Esophagus mucosa (tissue), 1 donor: ENCODE data around the gene OGFOD2. TPM values are rescaled to one million over a fixed set of nuclear protein-coding genes. Genes with fewer than 3 reads are reported as not detected.

Experiments
- ATAC-seq: fragments of 200-7000 bp; cut with Tn5 transposase; one replicate; pipeline ENCODE4 v1.9.1; 2020
- total RNA-seq: library from RNA; stranded (reverse); gene quantifications from one replicate; pipeline ENCODE4 v1.2.4, GENCODE V29; 2023
- donor health status: DM: yes; HTN: yes; CAD: no.

The OGFOD2 gene
- total RNA-seq, 1 donor from 2014 or later = 14.7 TPM

DNA sequence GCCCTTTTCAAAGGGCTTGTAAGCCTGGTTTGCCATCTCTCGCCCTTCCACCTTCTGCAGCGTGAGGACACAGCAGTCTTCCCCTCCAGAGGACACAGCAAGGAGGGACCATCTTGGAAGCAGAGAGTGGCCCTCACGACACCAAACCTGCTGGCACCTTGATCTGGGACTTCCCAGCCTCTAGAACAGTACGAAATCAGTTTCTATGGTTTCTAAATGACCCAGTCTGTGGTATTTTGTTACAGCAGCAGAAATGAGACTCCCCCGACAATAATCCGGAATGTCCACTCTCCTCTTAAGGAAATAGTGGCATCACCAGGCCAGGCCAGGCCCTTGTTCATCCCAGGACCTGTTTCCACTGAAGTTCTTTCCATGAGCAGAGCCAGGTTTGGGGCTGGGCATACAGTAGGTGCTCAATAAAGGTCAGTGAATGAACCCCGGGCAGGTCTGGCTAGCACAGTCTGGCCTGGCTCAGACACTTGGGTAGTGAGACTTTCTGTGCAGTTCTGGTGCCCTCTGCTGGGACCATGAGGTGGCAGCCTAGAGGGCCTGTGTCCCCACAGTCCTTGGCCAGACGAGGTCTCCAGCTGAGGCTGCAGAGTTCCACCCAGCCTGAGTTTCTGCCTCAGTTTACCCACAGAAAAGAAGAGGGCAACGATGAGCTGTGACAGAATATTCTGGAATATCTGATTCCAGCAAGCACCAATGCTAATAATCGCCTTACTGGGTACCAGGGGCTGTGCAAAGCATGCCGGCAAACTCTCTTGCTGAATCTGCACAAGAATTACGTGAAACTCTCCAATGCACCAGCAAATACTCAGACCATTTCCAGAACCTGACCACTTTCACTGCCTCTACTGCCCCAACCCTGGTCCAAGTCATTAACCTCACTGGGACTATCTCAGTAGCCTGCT is 22.8 kb upstream of the OGFOD2 start:
- peak; percentile 82 for ATAC-seq

DNA sequence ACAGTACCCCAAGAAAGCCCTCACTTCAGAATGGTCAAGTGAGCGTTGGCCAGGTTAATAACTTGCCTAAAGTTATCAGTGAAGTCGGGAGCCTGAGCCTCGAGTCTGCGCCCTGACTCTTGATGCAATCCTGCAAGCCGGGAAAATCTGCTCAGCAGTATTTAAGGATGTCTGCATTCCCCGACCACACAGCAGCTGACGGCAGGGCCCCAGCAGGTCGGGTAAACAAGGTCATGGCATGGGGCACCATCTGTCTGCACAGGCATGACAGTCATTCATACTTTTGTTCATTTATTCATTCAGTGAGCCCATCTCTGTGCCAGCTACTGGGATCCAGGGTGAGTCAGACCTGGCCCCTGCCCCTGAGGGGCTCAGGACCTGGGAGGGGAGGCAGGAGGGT is 19.9 kb upstream of the OGFOD2 start:
- ATAC-seq = no peak

DNA sequence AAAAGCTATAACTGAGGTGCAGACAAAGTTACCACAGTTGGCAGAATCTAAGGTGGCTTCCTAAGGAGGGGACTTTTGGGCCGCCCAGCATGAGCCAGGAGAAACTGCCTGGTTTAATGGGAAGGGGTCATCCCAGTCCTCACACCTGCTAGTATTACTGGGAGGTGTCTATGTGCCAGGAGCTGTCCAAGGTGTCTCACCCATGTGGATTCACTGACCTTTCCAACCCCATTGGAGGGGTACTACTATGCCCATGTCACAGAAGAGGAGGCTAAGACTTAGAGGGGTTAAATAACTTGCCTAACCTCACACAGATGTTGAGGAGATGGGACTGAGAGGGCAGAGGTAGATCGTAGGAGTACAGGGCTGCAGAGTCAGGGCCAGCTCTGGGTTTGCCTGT is 19.0 kb upstream of the OGFOD2 start:
- ATAC-seq = no peak

DNA sequence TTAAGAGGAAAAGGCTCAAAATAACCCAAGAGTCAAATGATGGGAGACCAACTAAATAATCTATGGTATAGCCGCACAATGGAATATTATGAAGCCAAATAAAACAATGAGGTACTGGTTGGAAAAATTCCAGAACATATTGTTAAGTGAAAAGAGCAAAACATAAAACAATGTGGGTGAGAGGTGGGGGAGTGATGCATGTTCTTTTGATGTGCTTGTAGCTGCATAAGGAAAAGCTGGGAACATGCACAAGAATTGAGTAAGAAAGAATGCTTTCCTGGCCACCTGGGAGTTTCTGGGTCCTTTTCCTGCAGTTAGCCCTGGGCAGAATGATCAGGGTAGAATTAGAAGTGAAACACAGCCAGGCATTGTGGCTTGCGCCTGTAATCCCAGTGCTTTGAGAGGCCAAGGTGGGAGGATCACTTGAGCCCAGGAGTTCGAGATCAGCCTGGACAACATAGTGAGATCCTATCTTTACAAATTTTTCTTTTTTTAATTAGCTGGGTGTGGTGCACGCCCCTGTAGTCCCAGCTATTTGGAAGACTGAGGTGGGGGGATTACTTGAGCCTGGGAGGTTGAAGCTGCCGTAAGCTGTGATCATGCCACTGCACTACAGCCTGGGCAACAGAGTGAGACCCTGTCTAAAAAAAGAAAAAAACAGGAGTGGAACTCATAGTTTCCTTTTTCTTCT is 16.7 kb upstream of the OGFOD2 start:
- no peak for ATAC-seq

DNA sequence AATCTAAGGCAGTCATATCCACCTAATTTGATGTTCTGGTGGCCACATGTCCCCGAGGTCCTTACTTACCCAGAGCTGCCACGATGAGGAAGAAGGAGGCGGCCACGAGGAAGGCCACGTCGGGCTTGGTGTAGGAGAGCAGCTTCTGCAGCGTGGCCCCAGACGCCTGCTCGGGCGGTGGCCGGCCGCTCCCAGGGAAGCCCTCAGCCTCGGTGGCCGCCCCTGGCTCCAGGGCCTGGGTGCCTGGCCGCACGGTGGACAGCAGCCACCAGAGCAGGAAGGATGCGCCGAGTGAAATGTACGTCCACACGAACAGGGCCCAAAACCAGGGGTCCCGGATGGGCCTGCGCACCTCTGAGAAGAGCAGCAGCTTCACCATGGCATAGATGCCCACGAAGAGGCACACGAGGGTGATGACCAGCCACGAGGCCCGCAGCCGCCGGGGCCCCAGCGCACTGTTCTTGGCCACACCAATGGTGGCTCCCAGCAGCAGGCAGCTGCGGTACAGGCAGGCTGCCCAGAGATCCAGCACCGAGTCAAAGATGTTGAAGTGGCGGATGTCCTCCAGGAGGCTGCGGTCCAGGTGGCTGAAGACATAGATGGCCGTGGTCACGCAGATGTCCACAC is 15.4 kb upstream of the OGFOD2 start:
- ATAC-seq = no peak

DNA sequence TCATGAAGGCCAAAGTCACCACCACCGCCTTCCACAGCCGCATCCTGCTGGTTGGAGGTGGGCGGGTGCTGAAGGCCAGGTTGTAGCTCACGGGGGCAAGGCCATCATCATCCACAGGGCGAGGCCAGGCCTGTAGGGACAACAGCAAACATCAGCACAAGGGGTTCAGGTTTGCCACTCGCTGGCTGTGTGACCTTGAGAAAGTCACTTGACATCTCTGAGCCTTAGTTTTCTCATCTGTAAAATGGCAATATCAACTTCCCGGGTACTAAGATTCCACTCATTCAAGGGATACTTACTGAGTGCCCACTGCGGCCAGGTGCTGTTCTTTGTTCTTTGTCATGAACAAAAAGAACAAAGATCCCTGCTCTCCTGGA is 14.9 kb upstream of the OGFOD2 start:
- no peak for ATAC-seq

DNA sequence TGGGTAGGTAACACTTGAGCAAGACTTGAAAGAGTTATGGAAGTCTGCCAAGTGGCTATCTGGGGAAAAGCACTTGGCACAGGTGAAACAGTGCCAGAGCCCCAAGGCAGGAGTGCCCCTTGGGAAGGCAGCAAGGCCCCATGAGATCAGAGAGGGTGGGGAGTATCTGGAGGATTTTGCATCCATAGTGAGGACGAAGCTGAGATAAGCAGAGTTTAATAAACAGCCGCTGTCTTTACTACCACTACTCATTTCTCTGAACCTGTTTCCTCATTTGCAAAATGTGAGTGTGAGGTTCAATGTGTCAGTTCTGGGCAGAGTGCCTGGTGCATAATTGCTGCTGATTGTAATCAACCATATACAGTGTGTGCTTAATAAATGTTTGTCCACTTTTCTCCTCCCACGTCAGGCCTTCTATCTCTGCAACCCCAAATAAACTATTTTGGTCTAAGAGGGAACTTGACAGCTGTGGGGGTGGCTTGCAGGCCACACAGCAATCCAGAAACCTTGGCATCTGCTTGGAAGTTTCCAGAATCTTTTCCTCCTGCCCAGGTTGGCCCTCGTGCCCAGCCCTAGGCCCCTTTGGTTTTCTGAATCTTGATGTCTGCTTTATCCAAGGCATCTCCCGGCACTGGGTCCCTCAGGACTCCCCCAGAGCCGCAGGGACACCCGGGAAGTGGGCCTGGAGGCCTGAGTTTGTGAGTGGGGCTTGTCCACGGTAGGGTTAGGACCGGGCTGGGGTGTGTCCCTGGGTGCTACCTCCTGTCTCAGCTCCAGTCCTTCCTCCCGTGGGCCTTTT is 13.3 kb upstream of the OGFOD2 start:
- no peak for ATAC-seq

DNA sequence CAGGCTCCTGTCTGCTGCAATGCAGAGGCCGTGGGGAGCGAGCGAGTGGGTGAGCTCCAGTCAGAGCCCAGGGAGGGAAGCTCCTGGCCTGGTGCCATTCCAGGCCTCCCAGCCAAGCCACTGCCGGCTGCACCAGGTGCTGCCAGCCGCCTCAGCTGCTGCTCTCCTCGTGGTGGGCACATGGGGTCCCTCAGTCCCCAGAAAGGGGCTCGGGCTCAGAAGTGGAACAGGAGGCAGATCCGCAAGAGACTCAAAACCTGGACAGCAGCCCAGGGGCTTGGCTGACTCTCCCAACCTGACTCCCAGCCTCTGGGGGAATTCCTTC is 11.1 kb upstream of the OGFOD2 start:
- no peak for ATAC-seq

DNA sequence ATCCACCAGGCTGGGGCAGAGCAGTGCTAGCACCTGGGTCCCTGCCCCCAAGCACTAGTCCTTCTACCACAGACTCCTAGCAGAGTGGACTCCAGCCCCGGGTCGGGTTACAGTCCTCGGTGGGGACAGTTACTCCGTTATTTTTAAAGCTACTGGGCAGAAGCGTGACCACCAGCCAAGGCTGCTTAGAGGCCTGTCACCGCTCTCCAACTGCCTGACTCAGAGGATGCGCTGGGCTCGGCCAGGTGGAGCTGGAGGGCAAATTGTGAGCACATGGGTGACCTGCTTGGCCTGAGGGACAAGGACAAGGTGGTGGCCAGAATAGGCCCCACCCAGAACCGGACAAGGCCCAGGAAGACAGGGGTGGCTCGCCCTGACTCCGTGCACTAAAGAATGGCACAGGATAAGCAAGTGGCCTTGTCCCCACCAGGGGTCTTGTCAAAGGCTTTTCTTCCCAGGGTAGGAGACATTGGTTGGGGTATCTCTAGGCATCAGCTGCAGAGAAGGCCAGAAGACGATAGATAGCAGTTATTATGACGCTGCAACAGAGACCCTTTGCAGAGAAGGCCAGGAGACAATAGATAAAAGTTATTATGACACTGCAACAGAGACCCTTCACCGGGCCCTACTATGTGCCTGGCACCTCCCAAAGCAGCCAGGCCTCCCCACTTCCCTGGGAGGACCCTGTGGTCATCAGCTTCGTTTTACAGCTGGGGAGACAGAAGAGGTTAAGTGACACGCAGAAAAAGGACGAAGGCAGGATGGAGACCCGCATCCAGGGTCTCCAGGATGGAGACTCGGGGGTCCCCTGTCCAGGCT is 10.4 kb upstream of the OGFOD2 start:
- peak; percentile 5 for ATAC-seq

DNA sequence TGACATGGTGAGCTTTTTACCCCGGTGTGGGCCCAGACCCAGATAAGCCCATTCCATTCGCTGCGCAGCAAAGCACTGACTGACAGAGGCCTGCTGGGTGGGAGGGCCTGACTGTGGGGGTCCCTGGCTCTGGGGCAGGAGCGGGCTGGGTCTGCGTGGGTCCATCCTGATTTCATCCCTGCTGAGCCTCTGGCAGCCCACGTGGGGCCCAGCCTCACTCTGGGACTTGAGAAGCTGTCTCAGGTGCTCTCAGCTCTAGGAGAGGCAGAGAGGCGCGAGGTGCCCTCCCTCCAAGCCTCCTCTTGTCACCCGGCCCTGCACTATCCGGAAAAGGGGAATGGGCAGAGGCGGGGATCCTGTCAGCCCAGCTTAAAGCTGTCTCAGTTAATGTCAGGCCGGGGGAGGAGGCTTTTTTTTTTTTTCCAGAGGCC is 9.7 kb upstream of the OGFOD2 start:
- no peak for ATAC-seq

DNA sequence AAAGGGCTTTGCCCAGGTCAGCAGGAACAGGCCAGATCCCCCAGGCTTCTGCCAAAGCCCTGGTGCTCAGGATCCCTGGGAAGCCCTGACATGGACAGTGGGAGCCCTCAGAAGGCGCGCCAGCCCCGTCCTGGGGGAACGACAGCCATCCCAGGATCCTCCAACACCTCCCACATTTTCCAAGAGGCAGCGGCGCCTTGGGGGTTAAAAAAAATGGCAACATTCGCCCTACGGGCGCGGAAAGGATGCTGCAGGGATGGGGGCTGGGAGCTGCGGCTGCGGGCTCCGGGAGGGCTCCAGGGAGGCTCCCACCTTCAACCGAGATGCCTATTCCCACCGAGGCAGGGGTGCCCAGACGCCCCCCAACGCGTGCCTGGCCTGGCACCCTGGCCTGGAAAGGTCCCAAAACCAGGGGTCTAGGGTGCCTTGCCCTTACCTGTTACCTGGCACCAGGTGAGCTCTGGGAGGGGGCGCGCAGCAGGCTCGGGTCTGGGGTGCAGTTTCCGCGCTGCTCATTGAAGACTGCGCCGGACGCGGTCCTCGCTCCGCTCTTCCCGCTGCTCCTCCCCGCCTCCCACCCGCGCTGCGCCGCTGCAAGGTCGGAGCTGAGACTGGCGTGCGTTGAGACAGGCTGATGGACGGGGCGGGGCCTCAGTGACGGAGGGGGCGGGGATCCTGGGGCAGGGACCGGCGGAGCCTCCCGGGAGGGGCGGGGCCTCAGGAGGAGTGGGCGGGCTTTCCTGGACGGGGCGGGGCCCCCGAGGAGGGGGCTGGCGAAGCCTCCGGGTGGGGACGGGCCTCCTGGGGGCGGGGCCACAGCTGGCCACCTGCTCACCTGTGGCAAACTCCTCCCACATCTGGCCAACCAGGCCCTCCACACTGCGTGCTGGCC is 8.9 kb upstream of the OGFOD2 start, which contains the start of gene ABCB9:
Gene ABCB9 (minus strand): TSS at position 613 of the 892 bp plus-strand sequence. CDS start 6,228 bp downstream, outside the sequence.
- ATAC-seq = peak; percentile 97

DNA sequence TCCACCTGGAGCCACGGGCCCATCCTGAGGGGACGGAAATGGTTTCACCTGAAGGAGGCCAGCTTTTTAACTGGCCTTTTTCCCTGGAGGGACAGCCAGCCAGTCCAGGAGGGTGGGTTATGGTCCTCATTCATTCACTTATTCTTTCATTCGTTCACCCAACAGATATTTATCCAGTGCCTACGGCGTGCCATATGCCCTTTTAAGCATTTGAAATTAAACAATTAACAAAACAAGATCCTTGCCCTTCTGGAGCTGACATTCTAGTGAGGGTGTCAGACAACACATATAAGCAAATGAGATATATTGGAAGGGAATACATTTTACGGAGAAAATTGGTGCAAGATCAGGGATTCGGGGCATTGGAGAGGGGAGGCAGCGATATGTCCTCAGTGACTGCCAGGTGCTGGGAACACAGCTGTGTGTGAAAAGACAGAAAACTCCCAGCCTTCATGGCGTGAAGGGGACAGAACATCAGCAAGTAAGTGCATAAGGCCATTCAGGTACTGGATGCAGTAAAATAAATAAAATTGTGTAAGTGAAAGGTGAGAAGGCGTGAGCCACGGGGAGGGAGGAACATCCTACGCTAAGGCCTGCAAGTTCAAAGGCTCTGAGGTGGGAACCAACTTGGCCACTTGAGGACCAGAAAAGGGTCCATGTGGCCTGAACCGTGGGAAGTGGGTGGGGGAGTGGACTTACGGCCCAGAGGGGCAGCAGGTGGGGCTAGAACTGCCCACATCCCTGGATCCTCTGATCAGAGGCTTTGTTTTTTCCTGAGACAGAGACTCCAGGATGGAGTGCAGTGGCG is 8.1 kb upstream of the OGFOD2 start:
- ATAC-seq = no peak

DNA sequence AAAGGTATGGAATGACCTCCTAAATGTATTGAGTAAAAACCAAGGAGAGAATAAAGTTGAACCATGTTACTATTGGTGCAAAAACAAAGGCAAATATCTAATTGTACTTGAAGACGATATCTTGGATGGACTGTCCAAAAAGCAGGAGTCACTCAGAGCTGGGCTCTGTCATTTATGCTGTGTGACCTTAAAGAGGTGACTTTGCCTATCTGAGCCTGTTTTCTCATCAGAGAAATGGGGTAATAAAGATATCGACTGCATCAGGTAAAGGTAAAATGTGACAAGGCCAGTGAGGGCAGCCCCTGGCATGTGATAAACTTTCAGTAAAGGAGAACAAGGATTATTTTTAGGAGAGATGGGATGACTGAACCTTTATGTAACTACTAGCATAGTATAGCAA is 6.9 kb upstream of the OGFOD2 start:
- ATAC-seq = no peak

DNA sequence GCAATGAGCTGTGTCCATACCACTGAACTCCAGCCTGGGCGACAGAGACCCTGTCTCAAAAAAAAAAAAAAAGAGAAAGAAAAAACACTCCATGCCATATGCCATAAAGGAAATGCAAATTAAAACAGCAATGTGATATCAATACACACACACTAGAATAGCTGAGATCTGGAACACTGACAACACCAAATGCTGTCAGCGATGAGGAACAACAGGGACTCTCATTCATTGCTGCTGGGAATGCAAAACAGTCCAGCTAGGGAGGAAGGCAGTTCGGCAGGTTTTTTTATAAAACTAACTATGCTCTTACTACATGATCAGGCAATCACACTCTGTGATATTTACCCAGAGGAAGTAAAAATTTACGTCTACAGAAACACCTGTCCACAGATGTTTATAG is 5.4 kb upstream of the OGFOD2 start:
- ATAC-seq = no peak

DNA sequence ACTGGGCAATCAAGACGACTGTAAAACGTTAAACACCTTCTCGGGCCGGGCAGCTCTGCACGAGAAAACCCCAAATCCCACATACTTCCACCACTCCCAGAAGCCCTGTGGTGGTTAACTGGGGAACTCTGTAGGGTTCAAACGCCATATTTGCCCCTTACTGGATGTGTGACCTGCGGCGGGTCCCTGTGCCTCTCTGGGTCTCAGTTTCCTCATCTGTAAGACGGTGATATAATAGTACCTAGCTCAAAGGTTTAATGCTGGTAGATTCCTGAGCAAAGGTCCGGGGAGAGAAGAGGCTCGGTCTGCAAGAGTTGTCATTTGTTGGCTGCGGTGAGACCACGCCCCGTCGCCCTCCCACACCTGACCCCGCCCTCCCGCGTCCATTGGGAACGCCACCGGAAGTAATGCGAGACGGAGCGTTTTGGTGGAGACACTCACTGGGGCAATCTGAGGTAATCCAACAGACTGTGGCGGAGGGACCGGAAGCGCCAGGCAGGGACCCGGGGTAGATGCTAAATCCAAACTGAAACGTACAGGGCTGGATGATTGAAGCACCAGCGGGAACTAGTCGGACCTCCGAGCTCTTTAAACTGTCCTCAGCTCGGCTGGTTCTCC is 661 bp upstream of the OGFOD2 start:
- ATAC-seq = peak; percentile 96

DNA sequence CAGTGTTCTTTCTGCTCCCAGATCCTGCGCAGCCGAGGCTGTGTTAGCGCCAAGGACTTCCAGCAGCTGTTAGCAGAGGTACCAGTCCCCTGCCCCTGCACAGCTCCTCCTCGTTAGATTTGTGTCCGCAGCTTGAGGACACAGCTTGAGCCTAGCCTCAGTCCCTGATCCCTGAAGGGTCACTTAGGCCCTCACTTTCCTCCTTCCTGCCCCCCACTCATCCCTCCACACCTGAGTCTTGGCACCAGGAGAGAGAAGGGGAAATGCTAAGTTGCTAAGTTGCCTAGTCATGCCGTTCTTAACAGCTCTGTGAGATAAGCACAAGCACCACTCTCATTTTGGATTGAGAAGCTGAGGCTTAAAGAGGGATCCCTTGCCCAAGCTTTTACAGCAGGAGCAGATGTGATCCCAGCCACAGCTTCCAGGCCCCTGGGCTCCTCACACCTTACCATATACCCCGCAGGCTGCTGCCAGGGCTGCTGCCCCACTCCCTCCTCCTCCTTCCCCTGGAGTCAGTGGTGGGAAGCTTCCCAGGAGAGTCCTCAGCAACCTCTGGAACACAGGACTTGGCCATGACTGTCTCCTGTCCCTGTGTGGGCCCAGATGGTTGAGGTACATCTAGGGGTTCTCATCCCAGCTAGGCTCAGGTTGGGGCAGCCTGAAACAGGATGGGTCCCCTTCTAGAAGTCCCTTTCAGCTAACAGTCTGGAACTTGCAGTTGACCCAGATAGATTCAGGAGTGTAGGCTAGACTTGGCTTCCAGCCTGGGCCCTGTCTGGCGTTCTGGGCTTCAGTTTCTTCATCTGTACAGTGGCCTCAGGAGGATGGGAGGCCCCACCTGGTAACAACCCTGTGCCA is 975 bp downstream of the OGFOD2 start:
- no peak for ATAC-seq

DNA sequence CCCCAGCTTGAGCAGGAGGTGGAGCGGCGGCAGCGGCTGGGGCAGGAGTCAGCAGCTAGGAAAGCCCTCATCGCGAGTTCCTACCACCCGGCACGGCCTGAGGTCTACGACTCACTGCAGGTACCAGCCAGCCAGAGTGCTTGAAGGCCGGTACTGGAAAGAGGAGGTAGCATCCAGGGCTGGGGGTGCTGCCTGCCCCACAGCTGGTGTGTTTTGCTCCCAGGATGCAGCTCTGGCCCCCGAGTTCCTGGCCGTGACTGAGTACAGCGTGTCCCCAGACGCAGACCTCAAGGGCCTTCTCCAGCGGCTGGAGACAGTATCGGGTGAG is 1.6 kb downstream of the OGFOD2 start:
- ATAC-seq = no peak

DNA sequence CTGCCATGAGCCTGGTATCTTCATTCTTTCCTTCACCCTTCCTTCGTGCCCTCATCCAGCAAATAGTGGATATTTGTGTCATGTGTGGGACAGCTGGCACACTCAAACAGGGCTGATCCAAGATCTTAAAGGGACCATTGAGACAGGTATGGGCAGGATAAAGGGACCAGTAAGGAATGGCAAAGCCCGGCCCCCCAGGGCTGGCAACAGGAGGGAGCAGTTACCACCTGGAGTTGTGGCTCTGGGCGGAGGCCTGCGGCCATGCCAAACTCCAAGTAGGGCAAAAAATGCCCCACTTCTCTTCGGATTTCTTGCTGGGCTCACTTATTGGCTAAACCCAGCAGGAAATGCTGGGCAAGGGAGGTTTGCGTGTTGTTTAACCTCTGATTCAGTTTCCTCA is 2.1 kb downstream of the OGFOD2 start:
- no peak for ATAC-seq
